GM12878 (cell line): ENCODE measurements around the gene EPB41L1. TPM values are rescaled to one million over a fixed set of nuclear protein-coding genes. Genes with fewer than 3 reads are reported as not detected.

Source experiments
- ATAC-seq: fragments of 200-7000 bp; cut with Tn5 transposase; 3 replicates; pipeline ENCODE4 v1.9.1; 2020; ENCODE audit warnings: mild to moderate bottlenecking, moderate library complexity
- BruUV-seq: library from RNA; stranded (reverse); fragments of 400-500 nt; replicated peaks from 2 replicates; lab custom pipeline; 2021; lab: Mats Ljungman, UMichigan
- CTCF ChIA-PET: fragments of 300-600 bp; sonication (Branson Sonifier 250); formaldehyde crosslinking; extraction: SDS; loops from one replicate; lab custom pipeline; 2021; ENCODE audit warnings: inconsistent platforms; lab: Yijun Ruan, JAX
- POLR2A ChIA-PET: fragments of 350-600 bp; formaldehyde crosslinking; extraction: SDS; loops from one replicate; lab custom pipeline; 2021; ENCODE audit warnings: inconsistent platforms; lab: Charles Lee
- RAD21 ChIA-PET: fragments of 300-600 bp; sonication (Branson Sonifier 250); formaldehyde crosslinking; loops from one replicate; lab custom pipeline; 2023; ENCODE audit warnings: antibody characterized with exemption; ENCODE audit not compliant: unreplicated experiment; lab: Charles Lee
- SMC1A ChIA-PET: fragments of 300-600 bp; sonication (Branson Sonifier 250); formaldehyde crosslinking; loops from one replicate; lab custom pipeline; 2023; ENCODE audit not compliant: unreplicated experiment, uncharacterized antibody; lab: Charles Lee
- DNase-seq: peaks from one replicate; pipeline ENCODE4 v3.0.0-alpha.2; 2011; ENCODE audit warnings: low read depth, low spot score
- FAIRE-seq: peaks from 3 replicates; lab custom pipeline; 2011; peaks lifted over from hg19 to GRCh38; lab: Jason Lieb, UNC
- H2AFZ ChIP-seq: 2 replicates; pipeline ENCODE4 v1.6.0; 2011; ENCODE audit warnings: low read depth, low read length, control low read depth; ENCODE audit not compliant: control insufficient read depth
- H3K27ac ChIP-seq: 2 replicates; pipeline ENCODE4 v1.5.1; 2011; ENCODE audit warnings: control low read depth; ENCODE audit not compliant: control insufficient read depth, insufficient read depth
- H3K27me3 ChIP-seq, 2 experiments: replicated peaks in 1 of 2; 2 replicates each; pipeline versions ENCODE4 v1.6.0 to v1.6.1; 2011; ENCODE audit warnings: low read length in 1 of 2; ENCODE audit not compliant: control insufficient read depth in 2 of 2, insufficient read depth in 2 of 2
- H3K36me3 ChIP-seq, 2 experiments: 2 replicates each; pipeline ENCODE4 v1.5.1; 2011; ENCODE audit warnings: low read length in 1 of 2; ENCODE audit not compliant: control insufficient read depth in 2 of 2, insufficient read depth in 2 of 2
- H3K4me1 ChIP-seq: 2 replicates; pipeline ENCODE4 v1.6.1; 2011; ENCODE audit warnings: mild to moderate bottlenecking, low read length, moderate library complexity, mixed read lengths; ENCODE audit not compliant: control insufficient read depth, insufficient read depth
- H3K4me2 ChIP-seq: 2 replicates; pipeline ENCODE4 v1.6.0; 2011; ENCODE audit warnings: control low read depth; ENCODE audit not compliant: control insufficient read depth, insufficient read depth
- H3K4me3 ChIP-seq: fragments of 200-600 bp; sonication (generic); 2 replicates; pipeline ENCODE4 v1.5.1; 2016
- H3K79me2 ChIP-seq: 2 replicates; pipeline ENCODE4 v1.6.0; 2011; ENCODE audit warnings: low read length; ENCODE audit not compliant: control insufficient read depth, insufficient read depth
- H3K9ac ChIP-seq: 2 replicates; pipeline ENCODE4 v1.8.0; 2011; ENCODE audit warnings: low read length, control low read depth, mixed read lengths; ENCODE audit not compliant: control insufficient read depth, insufficient read depth
- H3K9me3 ChIP-seq: replicated peaks from 3 replicates; pipeline ENCODE4 v1.5.1; 2011; ENCODE audit warnings: mild to moderate bottlenecking, low read length; ENCODE audit not compliant: control insufficient read depth, insufficient read depth
- H4K20me1 ChIP-seq: 2 replicates; pipeline ENCODE4 v1.6.0; 2011; ENCODE audit not compliant: control insufficient read depth, insufficient read depth
- BHLHE40 ChIP-seq, 2 experiments: fragments of 450-650 bp in 1 of 2; IDR thresholded peaks; 2 replicates each; pipeline ENCODE4 v1.6.1; 2011 to 2017; ENCODE audit warnings: low read depth in 2 of 2, borderline replicate concordance in 1 of 2, improper control_type of control experiment in 1 of 2, low read length in 1 of 2, mild to moderate bottlenecking in 1 of 2
- CHD4 ChIP-seq: fragments of 200-600 bp; sonication (generic); IDR thresholded peaks from 2 replicates; pipeline ENCODE4 v1.6.1; 2016; ENCODE audit warnings: mild to moderate bottlenecking
- IKZF2 ChIP-seq, 2 experiments: fragments of 450-650 bp; IDR thresholded peaks; 2 replicates each; pipeline ENCODE4 v1.6.1; 2017; ENCODE audit warnings: mild to moderate bottlenecking in 2 of 2, moderate library complexity in 2 of 2
- MEF2A ChIP-seq: IDR thresholded peaks from 2 replicates; pipeline ENCODE4 v1.6.1; 2011; ENCODE audit warnings: low read depth, mild to moderate bottlenecking, low read length, moderate library complexity; ENCODE audit not compliant: insufficient read depth
- MXI1 ChIP-seq: fragments of 150-350 bp; IDR thresholded peaks from 2 replicates; pipeline ENCODE4 v1.6.1; 2011; ENCODE audit warnings: low read depth, mild to moderate bottlenecking, inconsistent platforms, low read length, improper control_type of control experiment
- NFIC ChIP-seq: IDR thresholded peaks from 2 replicates; pipeline ENCODE4 v1.6.1; 2012; ENCODE audit warnings: low read depth, mild to moderate bottlenecking, inconsistent platforms, low read length, moderate library complexity
- POU2F2 ChIP-seq: IDR thresholded peaks from 3 replicates; pipeline ENCODE4 v1.6.1; 2011; ENCODE audit warnings: low read depth, mild to moderate bottlenecking, low read length, borderline replicate concordance
- PRDM15 ChIP-seq: fragments of 450-650 bp; formaldehyde crosslinking; IDR thresholded peaks from 2 replicates; pipeline ENCODE4 v1.4.0; 2020; ENCODE audit warnings: mild to moderate bottlenecking, moderate library complexity
- SP1 ChIP-seq: IDR thresholded peaks from one replicate; pipeline ENCODE4 v1.6.1; 2011; ENCODE audit warnings: low read depth, low read length
- SRF ChIP-seq, 2 experiments: IDR thresholded peaks; 2 replicates each; pipeline ENCODE4 v1.6.1; 2011; ENCODE audit warnings: low read depth in 2 of 2, low read length in 2 of 2, mild to moderate bottlenecking in 1 of 2, moderate library complexity in 1 of 2
- ZNF687 ChIP-seq: fragments of 450-650 bp; IDR thresholded peaks from 2 replicates; pipeline ENCODE4 v1.6.1; 2017; ENCODE audit warnings: mild to moderate bottlenecking, moderate library complexity
- WGBS: methylation state at CpG from one replicate; pipeline ENCODE4 v1.1.6; 2016; ENCODE audit warnings: low lambda C conversion rate; ENCODE audit not compliant: insufficient replicate concordance, insufficient coverage; ENCODE audit errors: missing lambda C conversion rate; 5-methylcytosine and 5-hydroxymethylcytosine counted together
- in situ Hi-C: fragments of 300-500 bp; cut with MboI; formaldehyde crosslinking; loops from 9 replicates; pipeline ENCODE4 v1.14.3; 2018; ENCODE audit warnings: mixed read lengths
- intact Hi-C: fragments of 100-400 bp; cut with micrococcal nuclease; formaldehyde crosslinking; loops from one replicate; pipeline ENCODE4 v1.14.2; 2022; ENCODE audit not compliant: unreplicated experiment
- polyA plus RNA-seq, 11 experiments: library from polyadenylated mRNA; depleted of rRNA in 4 of 11; unstranded in 6 of 11; stranded (reverse) in 5 of 11; fragments of >200 nt; fragmentation: Nextera tagmentation in 4 of 11; fragmentation: Illumina TruSeq in 1 of 11; extraction: Ambion mirVana in 4 of 11; extraction: Trizol in 1 of 11; gene quantifications; 1 replicate in 1 of 11; 2 replicates in 10 of 11; pipeline versions ENCODE4 v1.2.1 to v1.2.3, GENCODE V29; 2011 to 2016; ENCODE audit warnings: inconsistent platforms in 2 of 11, missing spikeins in 2 of 11, low read depth in 1 of 11
- total RNA-seq, 4 experiments: library from RNA; depleted of rRNA in 3 of 4; stranded (reverse); fragments of >200 nt in 3 of 4; fragmentation: Illumina TruSeq in 1 of 4; extraction: Trizol in 1 of 4; gene quantifications; 2 replicates each; pipeline versions ENCODE4 v1.2.1 to v1.2.3, GENCODE V29; 2013 to 2021

The EPB41L1 gene
- total and polyA plus RNA-seq, 10 of the 15 experiments (the other 5 are each of a cell fraction or from before 2014, with no cell fraction given) = 0.08 to 3.2 (median 0.31) TPM

- Histone ChIP-seq H3K79me2 (no peaks in the 10 kb centered on the region), H3K9ac (no peak overlapping the region), H3K9me3 (no peaks in the 10 kb centered on the region), H3K4me3 (no peak overlapping the region), H2AFZ (no peak overlapping the region), H4K20me1 (no peaks in the 10 kb centered on the region), H3K4me1 (no peaks in the 10 kb centered on the region), H3K27ac (no peak overlapping the region), H3K4me2 (no peak overlapping the region), H3K36me3 (no peaks in the 10 kb centered on the region), H3K27me3 (peaks cover 2 to 7% of the 10 kb centered on the region in 2 experiments; a peak in 3 of 4 replicates)
- SMC1A ChIA-PET = interaction anchor here (0.7 to 2.8 kb wide), 3 partner anchors 58 to 242 kb away, joined by 3 to 8 read pairs (median 3); no protein-coding TSS in a partner anchor
- no peak for FAIRE-seq
- no peak for ATAC-seq
- 0% methylated on average over 2 of the region's 2 CpGs for WGBS
- POLR2A ChIA-PET = no interaction called here
- RAD21 ChIA-PET = interaction anchor here (0.6 to 1.8 kb wide), 4 partner anchors 40 to 313 kb away, joined by 3 to 5 read pairs (median 4); no protein-coding TSS in a partner anchor
- in situ Hi-C loops (no loop called here), intact Hi-C loops (no loop called here)
- no peak for DNase-seq
- BruUV-seq = no TSS peak
- TF ChIP-seq POU2F2 (no peak), PRDM15 (no peak), MXI1 (no peak), CHD4 (no peak), IKZF2 (IDR thresholded peaks at IDR 0.05) (no peak), ZNF687 (no peak), SRF (IDR thresholded peaks at IDR 0.05; ENCODE audit: low read depth in 2 of 2, low read length in 2 of 2) (no peak), SP1 (no peak), BHLHE40 (IDR thresholded peaks at IDR 0.05; ENCODE audit: borderline replicate concordance in 1 of 2, low read depth in 2 of 2, low read length in 1 of 2) (no peak), MEF2A (no peak), NFIC (no peak)
- CTCF ChIA-PET = interaction anchor here (0.6 to 8.1 kb wide), 8 partner anchors 9 to 429 kb away, joined by 3 to 115 read pairs (median 6); no protein-coding TSS in a partner anchor
Measured at GRCh38 chr20:36196676-36197075, 42.1 kb downstream of the EPB41L1 start.
